T-helper 2 cell treated with Interferon-gamma antibody and Interleukin-4, amounts not matched to agents 5 μg/mL and 100 μg/mL, for 36 hours (primary cell): ENCODE data around the gene SPG21.

Source experiments
- DNase-seq: peaks from one replicate; pipeline ENCODE4 v3.0.0; 2021; ENCODE audit warnings: low spot score
- H3K27ac Mint-ChIP-seq: one replicate; pipeline ENCODE4 v1.8.0; 2021; ENCODE audit warnings: mild to moderate bottlenecking, mixed read lengths
- H3K27me3 Mint-ChIP-seq: one replicate; pipeline ENCODE4 v1.8.0; 2021; ENCODE audit warnings: low read depth, mixed read lengths
- H3K36me3 Mint-ChIP-seq: one replicate; pipeline ENCODE4 v1.8.0; 2021; ENCODE audit warnings: low read depth, mixed read lengths
- H3K4me1 Mint-ChIP-seq: one replicate; pipeline ENCODE4 v1.8.0; 2021; ENCODE audit warnings: low read depth, mixed read lengths
- H3K4me3 Mint-ChIP-seq: one replicate; pipeline ENCODE4 v1.8.0; 2022; ENCODE audit warnings: mild to moderate bottlenecking, moderate library complexity, mixed read lengths
- H3K9me3 Mint-ChIP-seq: one replicate; pipeline ENCODE4 v1.8.0; 2021; ENCODE audit warnings: mixed read lengths

Gene SPG21, protein sequence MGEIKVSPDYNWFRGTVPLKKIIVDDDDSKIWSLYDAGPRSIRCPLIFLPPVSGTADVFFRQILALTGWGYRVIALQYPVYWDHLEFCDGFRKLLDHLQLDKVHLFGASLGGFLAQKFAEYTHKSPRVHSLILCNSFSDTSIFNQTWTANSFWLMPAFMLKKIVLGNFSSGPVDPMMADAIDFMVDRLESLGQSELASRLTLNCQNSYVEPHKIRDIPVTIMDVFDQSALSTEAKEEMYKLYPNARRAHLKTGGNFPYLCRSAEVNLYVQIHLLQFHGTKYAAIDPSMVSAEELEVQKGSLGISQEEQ

DNA sequence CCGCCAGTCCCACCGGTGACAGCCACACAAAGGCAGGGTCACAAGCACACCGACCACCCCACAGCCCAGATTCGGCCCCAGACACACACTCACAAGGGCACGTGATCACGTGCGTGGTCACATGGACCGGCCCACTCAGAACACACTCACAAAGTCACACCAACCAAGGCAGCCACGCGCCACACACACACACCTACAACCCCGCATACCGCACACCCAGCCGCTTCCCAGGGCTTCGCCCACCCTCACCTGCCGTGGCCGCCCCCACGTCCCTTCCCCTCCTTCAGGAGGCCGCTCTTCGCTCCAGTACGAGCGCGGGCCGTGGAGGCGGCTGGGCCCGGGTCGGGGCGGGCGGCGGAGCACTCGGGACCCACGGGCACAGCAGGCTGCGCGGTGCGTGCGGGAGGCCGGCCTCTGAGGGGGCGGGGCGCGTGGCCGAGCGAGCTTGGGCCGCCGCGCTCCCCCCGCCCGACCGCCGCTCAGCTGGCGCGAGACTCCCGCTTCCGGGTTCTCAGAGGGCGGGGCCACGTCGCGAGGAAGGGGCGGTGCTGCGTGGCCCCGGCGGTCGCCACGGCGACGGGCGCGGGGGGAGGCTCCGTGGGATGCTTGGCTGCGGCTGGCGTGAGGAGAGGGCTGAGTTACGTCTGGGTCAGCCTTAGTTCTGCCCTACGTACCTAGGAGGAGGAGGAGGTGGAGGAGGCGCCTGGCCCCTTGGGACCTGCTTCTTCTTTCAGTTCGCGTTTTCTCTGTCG is at the start of gene SPG21:
Gene SPG21 (minus strand): TSS at position 499 of the 752 bp plus-strand sequence. CDS start 6,345 bp downstream, outside the sequence.
- Mint-ChIP-seq H3K27ac (peak within 1 kb of the TSS; percentile 90), H3K36me3 (peaks cover 9% of the 10 kb centered on the region), H3K27me3 (no peaks in the 10 kb centered on the region), H3K4me3 (peak within 1 kb of the TSS; percentile 97), H3K9me3 (no peaks in the 10 kb centered on the region), H3K4me1 (peaks cover 41% of the 10 kb centered on the region)
- peak; percentile 93 for DNase-seq

DNA sequence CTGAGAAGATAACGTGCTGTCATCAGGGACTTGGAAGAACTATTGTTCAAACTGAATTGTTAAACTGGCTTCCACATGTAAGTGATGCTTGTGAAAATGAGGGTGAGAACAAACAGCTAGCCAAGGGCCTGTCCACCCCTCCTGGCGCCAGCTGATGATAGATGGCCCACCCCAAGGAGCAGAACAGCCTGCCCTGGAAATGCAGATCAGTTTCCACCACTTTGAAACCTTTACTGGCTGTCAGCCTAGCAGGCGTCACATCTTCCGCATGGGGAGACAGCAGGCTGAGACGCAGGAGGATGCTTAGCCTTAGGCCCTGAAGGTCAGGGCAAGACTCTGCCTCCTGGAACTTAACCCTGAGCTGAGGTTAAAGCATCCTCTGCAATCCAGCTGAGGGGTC is 49.1 kb upstream of the SPG21 start:
- Mint-ChIP-seq H3K4me3 (no peak overlapping the region), H3K9me3 (no peaks in the 10 kb centered on the region), H3K36me3 (no peaks in the 10 kb centered on the region), H3K4me1 (peaks cover under 1% of the 10 kb centered on the region), H3K27me3 (peaks cover 2% of the 10 kb centered on the region), H3K27ac (no peak overlapping the region)
- no peak for DNase-seq

DNA sequence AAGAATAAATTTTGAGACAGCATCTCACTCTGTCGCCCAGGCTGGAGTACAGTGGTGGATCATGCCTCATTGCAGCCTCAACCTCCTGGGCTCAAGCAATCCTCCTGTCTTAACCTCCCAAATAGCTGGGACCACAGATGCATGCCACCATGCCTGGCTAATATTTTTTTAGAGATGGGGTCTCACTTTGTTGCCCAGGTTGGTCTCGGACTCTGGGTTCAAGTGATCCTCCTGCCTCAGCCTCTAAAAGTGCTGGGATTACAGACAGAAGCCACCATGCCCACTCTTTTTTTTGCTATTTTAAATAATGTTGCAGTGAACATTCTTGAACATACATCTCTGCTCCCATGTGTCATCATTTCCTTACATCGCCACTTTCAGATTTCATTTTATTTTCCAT is 48.7 kb upstream of the SPG21 start:
- DNase-seq, result no peak
- Mint-ChIP-seq H3K4me3 (no peak overlapping the region), H3K36me3 (no peaks in the 10 kb centered on the region), H3K9me3 (no peaks in the 10 kb centered on the region), H3K27me3 (peaks cover 2% of the 10 kb centered on the region), H3K4me1 (peaks cover 4% of the 10 kb centered on the region), H3K27ac (no peak overlapping the region)

DNA sequence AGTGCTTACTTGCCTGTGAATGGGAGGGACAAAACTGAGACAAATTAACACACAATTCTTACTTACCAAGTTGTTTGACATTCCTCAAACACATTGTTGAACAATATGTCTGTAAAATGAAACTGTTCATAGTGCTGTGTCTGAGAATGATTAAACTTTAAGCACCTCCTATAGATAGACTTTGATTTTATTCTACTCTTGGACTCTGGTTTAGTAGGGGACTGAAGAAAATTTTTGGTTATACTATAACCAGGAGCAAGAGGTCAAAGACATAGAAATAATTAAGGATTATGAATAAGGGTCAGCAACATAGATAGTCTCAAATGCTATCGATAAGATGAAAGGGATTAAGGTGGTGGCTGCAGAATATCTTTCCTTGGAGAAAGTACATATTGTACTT is 47.6 kb upstream of the SPG21 start:
- Mint-ChIP-seq H3K9me3 (no peaks in the 10 kb centered on the region), H3K36me3 (no peaks in the 10 kb centered on the region), H3K27me3 (peaks cover 8% of the 10 kb centered on the region), H3K27ac (no peak overlapping the region), H3K4me3 (no peak overlapping the region), H3K4me1 (peaks cover 10% of the 10 kb centered on the region)
- DNase-seq, result no peak

DNA sequence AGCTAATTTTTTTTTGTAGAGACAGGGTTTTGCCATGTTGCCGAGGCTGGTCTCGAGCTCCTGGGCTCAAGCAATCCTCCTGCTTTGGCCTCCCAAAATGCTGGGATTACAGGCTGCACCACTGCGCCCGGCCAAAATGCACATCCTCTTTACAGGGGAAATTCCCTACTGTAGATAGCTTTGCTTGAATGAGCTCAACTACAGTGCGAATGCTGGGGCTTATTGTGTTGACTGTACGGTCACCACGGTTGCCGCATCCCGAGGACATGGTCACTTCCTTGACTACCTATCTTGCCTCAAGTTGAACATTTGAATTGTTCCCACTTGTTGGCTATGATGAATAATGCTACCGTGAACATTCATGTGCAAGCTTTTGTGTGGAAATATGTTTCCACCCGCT is 45.0 kb upstream of the SPG21 start:
- H3K27ac Mint-ChIP-seq, result no peak overlapping the region
- peaks cover 10% of the 10 kb centered on the region for H3K4me1 Mint-ChIP-seq
- no peak overlapping the region for H3K4me3 Mint-ChIP-seq
- no peak for DNase-seq
- peaks cover 19% of the 10 kb centered on the region for H3K27me3 Mint-ChIP-seq
- H3K9me3 Mint-ChIP-seq, result no peaks in the 10 kb centered on the region
- no peaks in the 10 kb centered on the region for H3K36me3 Mint-ChIP-seq

- no peaks in the 10 kb centered on the region for H3K9me3 Mint-ChIP-seq
- no peak overlapping the region for H3K27ac Mint-ChIP-seq
- no peak overlapping the region for H3K4me3 Mint-ChIP-seq
- peaks cover 10% of the 10 kb centered on the region for H3K4me1 Mint-ChIP-seq
- no peaks in the 10 kb centered on the region for H3K36me3 Mint-ChIP-seq
- peaks cover 19% of the 10 kb centered on the region for H3K27me3 Mint-ChIP-seq
- DNase-seq, result no peak
These were observed 44.0 kb upstream of the SPG21 start for GRCh38 chr15:65033659-65034269.

GRCh38 chr15:65032801-65033537 is 43.3 kb upstream of the SPG21 start:
- Mint-ChIP-seq H3K27ac (peak overlapping the region; percentile 31), H3K9me3 (no peaks in the 10 kb centered on the region), H3K4me1 (peaks cover 15% of the 10 kb centered on the region), H3K27me3 (peaks cover 19% of the 10 kb centered on the region), H3K36me3 (no peaks in the 10 kb centered on the region), H3K4me3 (peak overlapping the region; percentile 24)
- DNase-seq, result peak; percentile 40

DNA sequence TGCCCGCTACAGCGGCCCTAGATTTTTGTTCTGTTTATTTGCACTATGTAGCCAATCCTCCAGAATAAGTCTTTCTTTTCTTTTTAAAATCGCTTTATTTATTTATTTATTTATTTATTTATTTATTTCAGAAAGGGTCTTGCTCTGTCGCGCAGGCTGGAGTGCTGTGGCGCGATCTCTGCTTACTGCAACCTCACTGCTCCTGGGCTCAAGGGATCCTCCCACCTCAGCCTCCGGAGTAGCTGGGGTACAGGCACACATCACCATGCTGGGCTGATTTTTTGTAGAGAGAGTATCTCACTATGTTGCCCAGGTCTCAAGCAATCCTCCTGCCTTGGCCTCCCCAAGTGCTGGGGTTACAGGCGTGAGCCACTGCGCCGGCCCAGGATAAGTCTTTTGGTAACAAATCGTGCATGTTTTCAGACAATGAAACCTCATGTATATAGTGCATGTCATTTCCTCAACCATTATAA is 40.1 kb upstream of the SPG21 start:
- Mint-ChIP-seq H3K9me3 (no peaks in the 10 kb centered on the region), H3K27me3 (peaks cover 19% of the 10 kb centered on the region), H3K27ac (peak overlapping the region; percentile 54), H3K4me1 (peaks cover 19% of the 10 kb centered on the region), H3K4me3 (peak overlapping the region; percentile 71), H3K36me3 (peaks cover 9% of the 10 kb centered on the region)
- DNase-seq, result no peak

GRCh38 chr15:65028921-65029735 is 39.4 kb upstream of the SPG21 start, which contains the start of gene MTFMT:
Gene MTFMT (minus strand): TSS chr15:65029639. CDS start chr15:65029613, 26 bp downstream.
- peaks cover 13% of the 10 kb centered on the region for H3K36me3 Mint-ChIP-seq
- H3K4me3 Mint-ChIP-seq, result peak within 1 kb of the TSS; percentile 99
- H3K27me3 Mint-ChIP-seq, result peaks cover 19% of the 10 kb centered on the region
- peak within 1 kb of the TSS; percentile 90 for H3K27ac Mint-ChIP-seq
- H3K4me1 Mint-ChIP-seq, result peaks cover 19% of the 10 kb centered on the region
- peak; percentile 84 for DNase-seq
- H3K9me3 Mint-ChIP-seq, result no peaks in the 10 kb centered on the region

GRCh38 chr15:65028338-65028737 is 38.6 kb upstream of the SPG21 start:
- Mint-ChIP-seq H3K4me1 (peaks cover 14% of the 10 kb centered on the region), H3K27me3 (peaks cover 19% of the 10 kb centered on the region), H3K4me3 (peak overlapping the region; percentile 99), H3K27ac (peak overlapping the region; percentile 90), H3K36me3 (peaks cover 16% of the 10 kb centered on the region), H3K9me3 (no peaks in the 10 kb centered on the region)
- no peak for DNase-seq

- DNase-seq, result no peak
- H3K27ac Mint-ChIP-seq, result no peak overlapping the region
- peaks cover 10% of the 10 kb centered on the region for H3K4me1 Mint-ChIP-seq
- H3K4me3 Mint-ChIP-seq, result peak overlapping the region; percentile 99
- peaks cover 19% of the 10 kb centered on the region for H3K36me3 Mint-ChIP-seq
- H3K27me3 Mint-ChIP-seq, result peaks cover 16% of the 10 kb centered on the region
- no peaks in the 10 kb centered on the region for H3K9me3 Mint-ChIP-seq
These were observed 37.9 kb upstream of the SPG21 start for GRCh38 chr15:65027593-65027992.

DNA sequence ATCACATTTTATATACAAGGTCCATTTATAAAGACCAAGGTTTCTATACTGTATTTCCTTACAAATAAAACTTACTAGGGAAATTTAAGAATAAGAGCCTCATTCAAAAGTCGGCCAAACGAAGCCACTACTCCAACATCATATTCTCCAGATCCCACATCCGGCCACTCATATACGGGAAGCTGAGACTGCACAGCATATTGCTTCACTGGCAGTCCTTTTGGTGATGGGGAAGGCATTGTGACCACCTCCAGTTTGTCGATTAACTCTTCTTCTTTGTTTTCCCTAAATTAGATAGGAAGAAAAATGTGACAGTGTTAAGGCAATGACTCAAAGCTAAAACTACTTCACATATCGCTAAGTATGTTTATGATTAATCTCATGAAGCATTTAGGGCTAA is 37.0 kb upstream of the SPG21 start:
- no peak overlapping the region for H3K27ac Mint-ChIP-seq
- H3K4me3 Mint-ChIP-seq, result no peak overlapping the region
- peaks cover 9% of the 10 kb centered on the region for H3K4me1 Mint-ChIP-seq
- no peak for DNase-seq
- H3K36me3 Mint-ChIP-seq, result peaks cover 19% of the 10 kb centered on the region
- H3K9me3 Mint-ChIP-seq, result no peaks in the 10 kb centered on the region
- peaks cover 7% of the 10 kb centered on the region for H3K27me3 Mint-ChIP-seq

- Mint-ChIP-seq H3K4me3 (no peak overlapping the region), H3K27me3 (no peaks in the 10 kb centered on the region), H3K4me1 (peaks cover 1% of the 10 kb centered on the region), H3K9me3 (no peaks in the 10 kb centered on the region), H3K36me3 (peaks cover 39% of the 10 kb centered on the region), H3K27ac (no peak overlapping the region)
- no peak for DNase-seq
These were observed 31.8 kb upstream of the SPG21 start for GRCh38 chr15:65021488-65021887.
